SK-N-SH (cell line): Measurements from ENCODE around the gene IGFALS. TPM values are rescaled to one million over a fixed set of nuclear protein-coding genes. Genes with fewer than 3 reads are reported as not detected.

Experiments used
- CTCF ChIA-PET: fragments of 300-600, 350-600 bp; formaldehyde crosslinking; extraction: SDS; loops from one replicate; lab custom pipeline; 2021; lab: Yijun Ruan, JAX
- POLR2A ChIA-PET: fragments of 350-600 bp; sonication (Branson Sonifier 250); formaldehyde crosslinking; extraction: SDS; loops from one replicate; lab custom pipeline; 2020; ENCODE audit warnings: antibody characterized with exemption, inconsistent platforms; lab: Yijun Ruan, JAX
- DNase-seq: peaks from one replicate; pipeline ENCODE4 v3.0.0; 2012
- H2AFZ ChIP-seq: fragments of 200-600 bp; sonication (generic); 2 replicates; pipeline ENCODE4 v1.8.1; 2016; ENCODE audit warnings: antibody characterized with exemption, mild to moderate bottlenecking, low read depth
- H3F3A ChIP-seq: fragments of 200-600 bp; sonication (generic); replicated peaks from 2 replicates; pipeline ENCODE3; 2016; ENCODE audit warnings: antibody characterized with exemption, mild to moderate bottlenecking; ENCODE audit not compliant: insufficient read depth
- H3K27ac ChIP-seq, 2 experiments: fragments of 200-500 bp in 1 of 2; fragments of 200-600 bp in 1 of 2; sonication (Bioruptor generic) in 1 of 2; sonication (generic), shearing (Covaris generic) in 1 of 2; 2 replicates each; pipeline versions ENCODE4 v1.5.1 to v1.6.1; 2014 to 2016; ENCODE audit warnings: low read depth in 2 of 2, inconsistent platforms in 1 of 2, low read length in 1 of 2, mild to moderate bottlenecking in 1 of 2, mixed read lengths in 1 of 2
- H3K27me3 ChIP-seq: fragments of 200-600 bp; sonication (generic), shearing (Covaris generic); 2 replicates; pipeline ENCODE4 v1.6.1; 2016; ENCODE audit warnings: mixed run types; ENCODE audit not compliant: insufficient read depth
- H3K36me3 ChIP-seq, 2 experiments: fragments of 200-500 bp in 1 of 2; fragments of 200-600 bp in 1 of 2; sonication (Bioruptor generic) in 1 of 2; sonication (generic) in 1 of 2; replicated peaks in 1 of 2; 2 replicates each; pipeline versions ENCODE3 to v1.5.1; 2014 to 2016; ENCODE audit warnings: low read length in 1 of 2, mild to moderate bottlenecking in 1 of 2; ENCODE audit not compliant: insufficient read depth in 2 of 2, control insufficient read depth in 1 of 2
- H3K4me1 ChIP-seq, 2 experiments: fragments of 200-500 bp in 1 of 2; fragments of 200-600 bp in 1 of 2; sonication (Bioruptor generic) in 1 of 2; sonication (generic), shearing (Covaris generic) in 1 of 2; 2 replicates each; pipeline versions ENCODE4 v1.5.1 to v1.6.1; 2014 to 2016; ENCODE audit warnings: low read depth in 1 of 2, low read length in 1 of 2, mixed run types in 1 of 2; ENCODE audit not compliant: insufficient read depth in 2 of 2, control insufficient read depth in 1 of 2
- H3K4me2 ChIP-seq: fragments of 200-600 bp; sonication (generic), shearing (Covaris generic); 2 replicates; pipeline ENCODE4 v1.6.1; 2017; ENCODE audit warnings: mixed run types
- H3K4me3 ChIP-seq, 2 experiments: fragments of 200-500 bp in 1 of 2; fragments of 200-600 bp in 1 of 2; sonication (Bioruptor generic) in 1 of 2; sonication (generic), shearing (Covaris generic) in 1 of 2; 2 replicates each; pipeline versions ENCODE4 v1.5.1 to v1.8.1; 2014 to 2016; ENCODE audit warnings: low read depth in 2 of 2, inconsistent platforms in 1 of 2, low read length in 1 of 2, mild to moderate bottlenecking in 1 of 2, mixed read lengths in 1 of 2, moderate library complexity in 1 of 2
- H3K79me2 ChIP-seq: fragments of 200-600 bp; sonication (generic); 2 replicates; pipeline ENCODE4 v1.8.1; 2017; ENCODE audit warnings: mild to moderate bottlenecking; ENCODE audit not compliant: insufficient read depth
- H3K9ac ChIP-seq: fragments of 200-600 bp; sonication (generic); 2 replicates; pipeline ENCODE4 v1.6.1; 2017; ENCODE audit warnings: mixed run types
- H3K9me2 ChIP-seq: fragments of 200-600 bp; sonication (generic); 2 replicates; pipeline ENCODE4 v1.6.1; 2017; ENCODE audit warnings: mixed run types
- H3K9me3 ChIP-seq: fragments of 200-600 bp; sonication (generic); 2 replicates; pipeline ENCODE4 v1.6.1; 2017; ENCODE audit warnings: mixed run types, mild to moderate bottlenecking, moderate library complexity
- H4K20me1 ChIP-seq: fragments of 200-600 bp; sonication (generic); 2 replicates; pipeline ENCODE4 v1.6.1; 2017; ENCODE audit warnings: mild to moderate bottlenecking, mixed run types; ENCODE audit not compliant: insufficient read depth
- CHD2 ChIP-seq: fragments of 150-350 bp; IDR thresholded peaks from 2 replicates; pipeline ENCODE4 v1.6.1; 2018; ENCODE audit warnings: low read length; ENCODE audit not compliant: partially characterized antibody
- ELF1 ChIP-seq: IDR thresholded peaks from 2 replicates; pipeline ENCODE4 v1.4.0; 2012
- EP300 ChIP-seq, 2 experiments: IDR thresholded peaks; 2 replicates each; pipeline versions ENCODE4 v1.4.0 to v1.6.1; 2012; ENCODE audit warnings: borderline replicate concordance in 1 of 2, low read depth in 1 of 2, low read length in 1 of 2
- EZH2phosphoT487 ChIP-seq: fragments of 200-600 bp; sonication (generic); IDR thresholded peaks from 2 replicates; pipeline ENCODE4 v1.6.1; 2017; ENCODE audit warnings: low read depth, mixed run types, mild to moderate bottlenecking, antibody characterized with exemption, moderate library complexity, borderline replicate concordance
- FOSL2 ChIP-seq: IDR thresholded peaks from 2 replicates; pipeline ENCODE4 v1.4.0; 2012; ENCODE audit warnings: low read depth, mild to moderate bottlenecking, moderate library complexity, borderline replicate concordance
- FOXM1 ChIP-seq: IDR thresholded peaks from 2 replicates; pipeline ENCODE4 v1.4.0; 2012; ENCODE audit warnings: low read depth, mild to moderate bottlenecking
- GABPA ChIP-seq: IDR thresholded peaks from 2 replicates; pipeline ENCODE4 v1.4.0; 2012; ENCODE audit warnings: low read depth, mild to moderate bottlenecking
- GATA2 ChIP-seq: sonication (generic); formaldehyde crosslinking; IDR thresholded peaks from 2 replicates; pipeline ENCODE4 v1.5.0; 2020; ENCODE audit warnings: mild to moderate bottlenecking, missing genetic modification reagents
- MEF2A ChIP-seq: IDR thresholded peaks from 2 replicates; pipeline ENCODE4 v1.4.0; 2012; ENCODE audit warnings: low read depth, borderline replicate concordance
- MXI1 ChIP-seq: IDR thresholded peaks from 2 replicates; pipeline ENCODE4 v1.6.1; 2012; ENCODE audit warnings: mild to moderate bottlenecking, low read depth, low read length, improper control_type of control experiment
- NFIC ChIP-seq: IDR thresholded peaks from 2 replicates; pipeline ENCODE4 v1.4.0; 2012; ENCODE audit warnings: borderline replicate concordance
- POLR2AphosphoS5 ChIP-seq: IDR thresholded peaks from 2 replicates; pipeline ENCODE4 v1.6.1; 2012; ENCODE audit warnings: low read depth, low read length
- RCOR1 ChIP-seq: fragments of 150-350 bp; IDR thresholded peaks from 2 replicates; pipeline ENCODE4 v1.6.1; 2017; ENCODE audit warnings: antibody characterized with exemption, low read length
- RFX5 ChIP-seq: IDR thresholded peaks from 2 replicates; pipeline ENCODE4 v1.6.1; 2012; ENCODE audit warnings: mild to moderate bottlenecking, improper control_type of control experiment, low read length
- SIN3A ChIP-seq: IDR thresholded peaks from 2 replicates; pipeline ENCODE4 v1.6.1; 2012; ENCODE audit warnings: low read depth, mild to moderate bottlenecking, low read length, moderate library complexity, borderline replicate concordance
- SMC3 ChIP-seq: IDR thresholded peaks from 2 replicates; pipeline ENCODE4 v1.6.1; 2012; ENCODE audit warnings: low read depth, low read length, improper control_type of control experiment
- TEAD4 ChIP-seq: IDR thresholded peaks from 2 replicates; pipeline ENCODE4 v1.4.0; 2012; ENCODE audit warnings: mild to moderate bottlenecking, borderline replicate concordance; ENCODE audit not compliant: insufficient read depth
- YY1 ChIP-seq: IDR thresholded peaks from 2 replicates; pipeline ENCODE4 v1.4.0; 2012; ENCODE audit warnings: low read depth, mild to moderate bottlenecking
- WGBS: methylation state at CpG from one replicate; pipeline ENCODE4 v1.1.6; 2017; ENCODE audit warnings: low lambda C conversion rate; 5-methylcytosine and 5-hydroxymethylcytosine counted together
- polyA plus RNA-seq, 3 experiments: library from polyadenylated mRNA; depleted of rRNA; stranded (reverse); fragments of >200 nt; gene quantifications; 2 replicates each; pipeline ENCODE4 v1.2.3, GENCODE V29; 2012
- TF ChIP-seq, protein P1 (sequence below): IDR thresholded peaks from 2 replicates; pipeline ENCODE4 v1.4.0; 2012; ENCODE audit warnings: low read depth
- TF ChIP-seq, protein P2 (sequence below): fragments of 200-600 bp; sonication (generic); IDR thresholded peaks from 2 replicates; pipeline ENCODE4 v1.6.1; 2017; ENCODE audit warnings: antibody characterized with exemption, mild to moderate bottlenecking, moderate library complexity
- TF ChIP-seq, protein P3 (sequence below): IDR thresholded peaks from 2 replicates; pipeline ENCODE4 v1.6.1; 2012; ENCODE audit warnings: mild to moderate bottlenecking, low read depth, low read length, moderate library complexity
- TF ChIP-seq, protein P4 (sequence below): IDR thresholded peaks from 2 replicates; pipeline ENCODE4; 2012
- TF ChIP-seq, protein P5 (sequence below): IDR thresholded peaks from 2 replicates; pipeline ENCODE4 v1.4.0; 2012; ENCODE audit warnings: low read depth, borderline replicate concordance

Gene IGFALS
- polyA plus RNA-seq, 1 of the 3 experiments (the other 2 are of a cell fraction): 0.02 TPM

DNA sequence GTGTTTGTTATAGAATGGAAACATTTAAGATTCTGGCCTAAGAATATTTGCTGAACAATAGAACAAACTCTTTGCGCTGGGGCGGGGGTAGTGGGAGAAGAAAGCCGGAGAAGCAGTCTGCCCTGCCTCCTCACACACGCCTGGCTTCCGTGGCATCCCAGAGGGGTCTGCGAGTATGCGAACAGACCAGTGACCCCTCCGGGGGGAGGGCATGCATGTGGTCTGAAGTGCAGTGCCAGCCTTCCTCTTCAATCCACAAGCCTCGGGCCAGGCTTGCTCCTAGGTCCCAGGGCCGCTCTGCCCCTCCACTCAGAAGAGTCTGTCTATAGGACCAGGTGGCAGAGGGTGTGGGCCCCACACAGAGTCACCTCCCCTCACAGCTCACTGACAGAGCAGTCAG is 14.1 kb upstream of the IGFALS start:
- no peaks in the 10 kb centered on the region for H3K4me1 ChIP-seq
- H3K4me3 ChIP-seq: no peak overlapping the region
- H3K36me3 ChIP-seq: peaks cover 8 to 10% of the 10 kb centered on the region in 2 experiments
- no peaks in the 10 kb centered on the region for H4K20me1 ChIP-seq
- no peaks in the 10 kb centered on the region for H3K9me2 ChIP-seq
- no peaks in the 10 kb centered on the region for H3K9me3 ChIP-seq
- TF ChIP-seq, protein P1, sequence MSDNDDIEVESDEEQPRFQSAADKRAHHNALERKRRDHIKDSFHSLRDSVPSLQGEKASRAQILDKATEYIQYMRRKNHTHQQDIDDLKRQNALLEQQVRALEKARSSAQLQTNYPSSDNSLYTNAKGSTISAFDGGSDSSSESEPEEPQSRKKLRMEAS: no peak
- no peak for TF ChIP-seq NFIC
- TF ChIP-seq, protein P2, sequence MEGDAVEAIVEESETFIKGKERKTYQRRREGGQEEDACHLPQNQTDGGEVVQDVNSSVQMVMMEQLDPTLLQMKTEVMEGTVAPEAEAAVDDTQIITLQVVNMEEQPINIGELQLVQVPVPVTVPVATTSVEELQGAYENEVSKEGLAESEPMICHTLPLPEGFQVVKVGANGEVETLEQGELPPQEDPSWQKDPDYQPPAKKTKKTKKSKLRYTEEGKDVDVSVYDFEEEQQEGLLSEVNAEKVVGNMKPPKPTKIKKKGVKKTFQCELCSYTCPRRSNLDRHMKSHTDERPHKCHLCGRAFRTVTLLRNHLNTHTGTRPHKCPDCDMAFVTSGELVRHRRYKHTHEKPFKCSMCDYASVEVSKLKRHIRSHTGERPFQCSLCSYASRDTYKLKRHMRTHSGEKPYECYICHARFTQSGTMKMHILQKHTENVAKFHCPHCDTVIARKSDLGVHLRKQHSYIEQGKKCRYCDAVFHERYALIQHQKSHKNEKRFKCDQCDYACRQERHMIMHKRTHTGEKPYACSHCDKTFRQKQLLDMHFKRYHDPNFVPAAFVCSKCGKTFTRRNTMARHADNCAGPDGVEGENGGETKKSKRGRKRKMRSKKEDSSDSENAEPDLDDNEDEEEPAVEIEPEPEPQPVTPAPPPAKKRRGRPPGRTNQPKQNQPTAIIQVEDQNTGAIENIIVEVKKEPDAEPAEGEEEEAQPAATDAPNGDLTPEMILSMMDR: no peak
- no peak for TF ChIP-seq YY1
- TF ChIP-seq, protein P3, sequence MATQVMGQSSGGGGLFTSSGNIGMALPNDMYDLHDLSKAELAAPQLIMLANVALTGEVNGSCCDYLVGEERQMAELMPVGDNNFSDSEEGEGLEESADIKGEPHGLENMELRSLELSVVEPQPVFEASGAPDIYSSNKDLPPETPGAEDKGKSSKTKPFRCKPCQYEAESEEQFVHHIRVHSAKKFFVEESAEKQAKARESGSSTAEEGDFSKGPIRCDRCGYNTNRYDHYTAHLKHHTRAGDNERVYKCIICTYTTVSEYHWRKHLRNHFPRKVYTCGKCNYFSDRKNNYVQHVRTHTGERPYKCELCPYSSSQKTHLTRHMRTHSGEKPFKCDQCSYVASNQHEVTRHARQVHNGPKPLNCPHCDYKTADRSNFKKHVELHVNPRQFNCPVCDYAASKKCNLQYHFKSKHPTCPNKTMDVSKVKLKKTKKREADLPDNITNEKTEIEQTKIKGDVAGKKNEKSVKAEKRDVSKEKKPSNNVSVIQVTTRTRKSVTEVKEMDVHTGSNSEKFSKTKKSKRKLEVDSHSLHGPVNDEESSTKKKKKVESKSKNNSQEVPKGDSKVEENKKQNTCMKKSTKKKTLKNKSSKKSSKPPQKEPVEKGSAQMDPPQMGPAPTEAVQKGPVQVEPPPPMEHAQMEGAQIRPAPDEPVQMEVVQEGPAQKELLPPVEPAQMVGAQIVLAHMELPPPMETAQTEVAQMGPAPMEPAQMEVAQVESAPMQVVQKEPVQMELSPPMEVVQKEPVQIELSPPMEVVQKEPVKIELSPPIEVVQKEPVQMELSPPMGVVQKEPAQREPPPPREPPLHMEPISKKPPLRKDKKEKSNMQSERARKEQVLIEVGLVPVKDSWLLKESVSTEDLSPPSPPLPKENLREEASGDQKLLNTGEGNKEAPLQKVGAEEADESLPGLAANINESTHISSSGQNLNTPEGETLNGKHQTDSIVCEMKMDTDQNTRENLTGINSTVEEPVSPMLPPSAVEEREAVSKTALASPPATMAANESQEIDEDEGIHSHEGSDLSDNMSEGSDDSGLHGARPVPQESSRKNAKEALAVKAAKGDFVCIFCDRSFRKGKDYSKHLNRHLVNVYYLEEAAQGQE: no peak
- no peak for TF ChIP-seq MXI1
- TF ChIP-seq FOSL2: no peak
- TF ChIP-seq GATA2: no peak
- TF ChIP-seq SMC3: no peak
- TF ChIP-seq FOXM1: no peak
- TF ChIP-seq, all 33 proteins: peak for 0
- Histone ChIP-seq H3K27ac (no peak overlapping the region), H3F3A (no peaks in the 10 kb centered on the region), H2AFZ (no peak overlapping the region), H3K79me2 (peaks cover 3% of the 10 kb centered on the region; the same call in 1 of the 2 replicates), H3K4me2 (no peak overlapping the region), H3K27me3 (no peaks in the 10 kb centered on the region), H3K9ac (no peak overlapping the region)
- POLR2A ChIA-PET: interaction anchor here (0.6 kb wide), 1 partner anchor 12 kb away, joined by 3 read pairs; no protein-coding TSS in a partner anchor
- DNase-seq: no peak
- CTCF ChIA-PET: no interaction called here
- WGBS: 92% methylated on average over 9 of the region's 10 CpGs

DNA sequence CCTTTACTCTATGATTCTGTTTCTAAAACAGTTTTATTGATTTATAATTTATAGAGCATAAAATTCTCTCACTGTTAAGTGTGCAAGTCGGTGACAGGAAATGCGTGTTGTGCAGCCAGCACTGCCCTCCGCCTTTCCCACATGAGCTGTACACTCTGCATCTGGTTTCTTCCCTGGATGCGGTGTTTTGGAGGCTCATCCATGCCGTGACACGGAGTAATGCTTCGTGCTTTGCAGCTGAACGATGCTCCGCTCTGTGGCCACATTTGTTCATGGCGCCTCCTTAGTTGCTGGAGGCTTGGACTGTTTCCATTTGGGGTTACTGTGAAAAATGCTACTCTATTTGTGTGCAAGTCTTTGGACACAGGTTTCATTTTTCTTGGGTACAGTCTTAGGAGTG is 7.2 kb upstream of the IGFALS start:
- peaks cover 0 to 4% of the 10 kb centered on the region in 2 experiments for H3K36me3 ChIP-seq
- no peak overlapping the region for H3K4me2 ChIP-seq
- no peak for DNase-seq
- no peaks in the 10 kb centered on the region for H3K27me3 ChIP-seq
- ChIA-PET POLR2A (no interaction called here), CTCF (no interaction called here)
- no peak overlapping the region for H3K9ac ChIP-seq
- H3K27ac ChIP-seq: no peak overlapping the region
- no peaks in the 10 kb centered on the region for H3K9me3 ChIP-seq
- no peaks in the 10 kb centered on the region for H4K20me1 ChIP-seq
- no peaks in the 10 kb centered on the region for H3F3A ChIP-seq
- no peaks in the 10 kb centered on the region for H3K79me2 ChIP-seq
- WGBS: 48% methylated on average over 9 of the region's 10 CpGs
- no peak overlapping the region for H2AFZ ChIP-seq
- no peak overlapping the region for H3K4me3 ChIP-seq
- H3K4me1 ChIP-seq: no peaks in the 10 kb centered on the region
- H3K9me2 ChIP-seq: no peaks in the 10 kb centered on the region
- TF ChIP-seq EZH2phosphoT487 (no peak), EP300 (IDR thresholded peaks at IDR 0.05; ENCODE audit: borderline replicate concordance in 1 of 2, low read depth in 1 of 2, low read length in 1 of 2) (no peak), GABPA (no peak), FOXM1 (no peak), MEF2A (no peak), SIN3A (no peak), ELF1 (no peak), RFX5 (no peak), RCOR1 (no peak), CHD2 (no peak), SMC3 (no peak), TEAD4 (no peak), POLR2AphosphoS5 (no peak)
- TF ChIP-seq, protein P4, sequence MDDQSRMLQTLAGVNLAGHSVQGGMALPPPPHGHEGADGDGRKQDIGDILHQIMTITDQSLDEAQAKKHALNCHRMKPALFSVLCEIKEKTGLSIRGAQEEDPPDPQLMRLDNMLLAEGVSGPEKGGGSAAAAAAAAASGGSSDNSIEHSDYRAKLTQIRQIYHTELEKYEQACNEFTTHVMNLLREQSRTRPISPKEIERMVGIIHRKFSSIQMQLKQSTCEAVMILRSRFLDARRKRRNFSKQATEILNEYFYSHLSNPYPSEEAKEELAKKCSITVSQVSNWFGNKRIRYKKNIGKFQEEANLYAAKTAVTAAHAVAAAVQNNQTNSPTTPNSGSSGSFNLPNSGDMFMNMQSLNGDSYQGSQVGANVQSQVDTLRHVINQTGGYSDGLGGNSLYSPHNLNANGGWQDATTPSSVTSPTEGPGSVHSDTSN: no peak
- TF ChIP-seq, protein P5, sequence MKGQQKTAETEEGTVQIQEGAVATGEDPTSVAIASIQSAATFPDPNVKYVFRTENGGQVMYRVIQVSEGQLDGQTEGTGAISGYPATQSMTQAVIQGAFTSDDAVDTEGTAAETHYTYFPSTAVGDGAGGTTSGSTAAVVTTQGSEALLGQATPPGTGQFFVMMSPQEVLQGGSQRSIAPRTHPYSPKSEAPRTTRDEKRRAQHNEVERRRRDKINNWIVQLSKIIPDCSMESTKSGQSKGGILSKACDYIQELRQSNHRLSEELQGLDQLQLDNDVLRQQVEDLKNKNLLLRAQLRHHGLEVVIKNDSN: no peak
